Right lobe of liver (tissue), 6 donors: ENCODE results near the gene KRTAP10-10. TPM values are rescaled to one million over a fixed set of nuclear protein-coding genes. Genes with fewer than 3 reads are reported as not detected.

ENCODE experiments used
- ATAC-seq, 4 donors: fragments of 200-7000 bp; cut with Tn5 transposase; one replicate each; pipeline ENCODE4 v1.9.1; 2020; ENCODE audit warnings: mild to moderate bottlenecking in 4 of 4, moderate library complexity in 4 of 4
- DNase-seq, 3 donors: peaks; one replicate each; pipeline ENCODE4 v3.0.0-alpha.2; 2020
- H3K27ac ChIP-seq, 3 donors: fragments of 200-600 bp; one replicate each; pipeline ENCODE4 v1.8.0; 2022
- H3K27me3 ChIP-seq, 2 donors: fragments of 200-600 bp; one replicate each; pipeline ENCODE4 v1.8.0; 2022
- H3K36me3 ChIP-seq, 4 donors: fragments of 200-600 bp; sonication (generic) in 1 of 4; one replicate each; pipeline versions ENCODE4 v1.5.1 to v1.8.0; 2017 to 2022; ENCODE audit warnings: control low read depth in 1 of 4
- H3K4me1 ChIP-seq, 4 donors: fragments of 200-600 bp; sonication (generic) in 1 of 4; one replicate each; pipeline versions ENCODE4 v1.5.1 to v1.8.0; 2017 to 2022; ENCODE audit warnings: control low read depth in 1 of 4
- H3K4me3 ChIP-seq, 3 donors: fragments of 200-600 bp; one replicate each; pipeline ENCODE4 v1.8.0; 2022
- H3K9me3 ChIP-seq, 4 donors: fragments of 200-600 bp; sonication (generic) in 1 of 4; one replicate each; pipeline versions ENCODE4 v1.5.1 to v1.8.0; 2017 to 2022; ENCODE audit warnings: control low read depth in 1 of 4
- CTCF ChIP-seq, 4 donors: fragments of 200-600 bp in 3 of 4; fragments of 450-650 bp in 1 of 4; IDR thresholded peaks; one replicate each; pipeline versions ENCODE4 v1.5.1 to v1.8.0; 2016 to 2022; ENCODE audit warnings: antibody characterized with exemption in 4 of 4, mild to moderate bottlenecking in 2 of 4
- POLR2A ChIP-seq: fragments of 450-650 bp; IDR thresholded peaks from one replicate; pipeline ENCODE4 v1.6.1; 2017; ENCODE audit warnings: antibody characterized with exemption, mild to moderate bottlenecking
- WGBS: methylation state at CpG from one replicate; pipeline ENCODE4 v1.1.6; 2018; ENCODE audit warnings: low coverage, low lambda C conversion rate; ENCODE audit not compliant: insufficient coverage; ENCODE audit errors: missing lambda C conversion rate; 5-methylcytosine and 5-hydroxymethylcytosine counted together
- intact Hi-C, 2 donors: fragments of 100-400 bp; cut with DNase I; formaldehyde crosslinking; loops; one replicate each; pipeline versions ENCODE4 v1.11.2 to v1.14.1; 2022
- total RNA-seq, 6 experiments: library from RNA; depleted of rRNA in 2 of 6; stranded (reverse); fragments of >200 nt in 2 of 6; fragmentation: NEBNext Ultra II Directional in 3 of 6; extraction: Animal tissue kit (Norgen Biotek cat#: 25700) in 3 of 6; gene quantifications; one replicate each; pipeline versions ENCODE4 v1.1.0 to v1.2.4, GENCODE V29; 2016 to 2023
- donor health status: DM: no; HTN: yes; CAD: no.
- donor health status: DM: no; HTN: no; CAD: no.
- donor health status: DM: no; HTN: no; CAD: no.
- donor health status: DM: no; HTN: yes; CAD: no.
- donor health status: DM: no; HTN: yes; CAD: no.

The KRTAP10-10 gene
- total RNA-seq, 6 experiments from 2014 or later, result not detected

DNA sequence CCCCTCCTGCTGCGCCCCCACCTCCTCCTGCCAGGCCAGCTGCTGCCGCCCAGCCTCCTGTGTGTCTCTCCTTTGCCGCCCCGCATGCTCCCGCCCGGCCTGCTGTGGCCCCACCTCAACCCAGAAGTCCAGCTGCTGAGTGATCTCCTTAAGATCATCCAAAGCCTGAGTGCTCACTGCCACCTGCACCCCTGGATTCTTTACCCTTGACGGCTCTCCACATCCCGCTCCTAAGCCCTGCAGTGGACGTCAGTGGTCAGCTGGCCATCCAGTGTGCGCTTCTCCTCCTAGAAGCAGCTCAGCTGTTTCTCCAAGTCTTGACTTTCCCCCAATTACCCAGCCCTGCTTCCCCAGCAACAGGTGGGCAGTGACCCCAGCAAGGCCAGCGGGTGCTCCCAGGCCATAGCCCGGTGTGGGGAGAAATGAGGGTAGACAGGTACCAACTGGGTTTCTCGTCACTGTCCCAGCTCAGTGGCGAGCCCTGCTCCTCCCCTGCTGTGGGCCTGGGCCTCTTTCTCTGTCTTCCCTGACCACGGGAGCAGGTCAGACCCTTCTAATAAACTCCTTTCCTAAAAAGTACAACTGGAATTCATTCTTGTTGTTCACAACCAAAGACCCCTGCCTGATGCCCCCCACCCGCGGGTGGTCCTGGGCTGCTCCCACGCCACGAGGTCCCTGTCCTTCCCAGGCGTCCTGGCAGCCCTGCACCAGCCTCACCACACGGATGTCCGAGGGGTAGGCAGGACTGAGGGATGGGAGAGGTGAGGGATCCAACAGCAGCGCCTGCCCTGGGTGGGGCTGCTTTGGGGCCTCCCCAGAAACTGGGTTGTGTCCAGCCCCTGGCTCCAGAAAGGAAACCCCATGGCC, 35.3 kb upstream of the KRTAP10-10 start:
- intact Hi-C loops, result no loop called here
- no peak overlapping the region for H3K4me3 ChIP-seq
- no peak for TF ChIP-seq POLR2A
- H3K4me1 ChIP-seq, result no peaks in the 10 kb centered on the region
- H3K36me3 ChIP-seq, result no peaks in the 10 kb centered on the region
- WGBS, result 83% methylated on average over 13 of the region's 23 CpGs
- H3K9me3 ChIP-seq, result no peaks in the 10 kb centered on the region
- H3K27ac ChIP-seq, result no peak overlapping the region
- DNase-seq (no peak), ATAC-seq (peak in 1 of 4 donors; percentile 34)
- no peaks in the 10 kb centered on the region for H3K27me3 ChIP-seq

- H3K4me1 ChIP-seq, result no peaks in the 10 kb centered on the region
- TF ChIP-seq POLR2A (no peak), CTCF (IDR thresholded peaks at IDR 0.05) (no peak)
- intact Hi-C loops, result no loop called here
- no peaks in the 10 kb centered on the region for H3K36me3 ChIP-seq
- DNase-seq (no peak), ATAC-seq (no peak)
- no peaks in the 10 kb centered on the region for H3K9me3 ChIP-seq
- WGBS, result no CpG with 5 or more reads among the region's 21 CpGs
- H3K27me3 ChIP-seq, result no peaks in the 10 kb centered on the region
- H3K4me3 ChIP-seq, result no peak overlapping the region
- no peak overlapping the region for H3K27ac ChIP-seq
These were observed 34.7 kb upstream of the KRTAP10-10 start for GRCh38 chr21:44602463-44602850.

- 35% methylated on average over 4 of the region's 17 CpGs for WGBS
- Histone ChIP-seq H3K4me1 (no peaks in the 10 kb centered on the region), H3K27me3 (no peaks in the 10 kb centered on the region), H3K9me3 (no peaks in the 10 kb centered on the region), H3K36me3 (no peaks in the 10 kb centered on the region), H3K4me3 (no peak overlapping the region), H3K27ac (no peak overlapping the region)
- TF ChIP-seq CTCF (IDR thresholded peaks at IDR 0.05) (no peak), POLR2A (no peak)
- intact Hi-C loops, result no loop called here
- DNase-seq (no peak), ATAC-seq (peak in 1 of 4 donors; percentile 31)
These were observed 33.9 kb upstream of the KRTAP10-10 start for GRCh38 chr21:44603109-44603875.

GRCh38 chr21:44603911-44604310, 33.2 kb upstream of the KRTAP10-10 start:
- Histone ChIP-seq H3K4me1 (no peaks in the 10 kb centered on the region), H3K9me3 (no peaks in the 10 kb centered on the region), H3K27ac (no peak overlapping the region), H3K27me3 (no peaks in the 10 kb centered on the region), H3K4me3 (no peak overlapping the region), H3K36me3 (no peaks in the 10 kb centered on the region)
- DNase-seq (no peak), ATAC-seq (no peak)
- intact Hi-C loops, result no loop called here
- no peak for TF ChIP-seq CTCF (IDR thresholded peaks at IDR 0.05)
- TF ChIP-seq POLR2A, result no peak
- WGBS, result 33% methylated on average over 1 of the region's 8 CpGs

- H3K9me3 ChIP-seq, result no peaks in the 10 kb centered on the region
- WGBS, result 47% methylated on average over 3 of the region's 4 CpGs
- no peak overlapping the region for H3K4me3 ChIP-seq
- intact Hi-C loops, result no loop called here
- TF ChIP-seq POLR2A (no peak), CTCF (IDR thresholded peaks at IDR 0.05) (no peak)
- H3K27me3 ChIP-seq, result no peaks in the 10 kb centered on the region
- DNase-seq (no peak), ATAC-seq (no peak)
- no peaks in the 10 kb centered on the region for H3K36me3 ChIP-seq
- H3K4me1 ChIP-seq, result no peaks in the 10 kb centered on the region
- no peak overlapping the region for H3K27ac ChIP-seq
These were observed 30.7 kb upstream of the KRTAP10-10 start for GRCh38 chr21:44606495-44606894.
